ENCODE data around the gene DNAJB6.

The DNAJB6 gene

GRCh38 chr7:157391036-157391710, 54.4 kb downstream of the DNAJB6 start:
- peaks cover 4% of the 10 kb centered on the region; the same call in 1 of the 2 replicates for H3K36me3 ChIP-seq (ENCODE audit: low read length)
- no peak overlapping the region for H3K4me3 ChIP-seq (ENCODE audit: insufficient read depth, low read length, poor library complexity, severe bottlenecking)
- H3K27me3 ChIP-seq (ENCODE audit: low read length) = no peaks in the 10 kb centered on the region
- H3K27ac ChIP-seq (ENCODE audit: low read depth, low read length) = no peak overlapping the region
- no peaks in the 10 kb centered on the region for H3K9me2 ChIP-seq (replicated peaks; ENCODE audit: insufficient read depth, low read length)
- no peak for TF ChIP-seq CTCF (IDR thresholded peaks at IDR 0.05; ENCODE audit: insufficient read depth, low read length, poor library complexity, severe bottlenecking)
- TF ChIP-seq EZH2phosphoT487 (conservative IDR thresholded peaks at IDR 0.05; ENCODE audit: low read length) = no peak
- no peak overlapping the region for H3K4me2 ChIP-seq (ENCODE audit: low read depth, low read length, poor library complexity, severe bottlenecking)
- no peaks in the 10 kb centered on the region for H3K9me3 ChIP-seq (ENCODE audit: insufficient read depth, low read length)
- no peaks in the 10 kb centered on the region for H4K20me1 ChIP-seq (ENCODE audit: low read depth, low read length)
- H3K79me2 ChIP-seq (ENCODE audit: insufficient read depth, low read length) = peaks cover 41% of the 10 kb centered on the region
- no peaks in the 10 kb centered on the region; the same call in 1 of the 2 replicates for H3F3A ChIP-seq (ENCODE audit: insufficient read depth)
- no peak overlapping the region for H3K9ac ChIP-seq (ENCODE audit: low read length)
- no peak overlapping the region for H2AFZ ChIP-seq (ENCODE audit: low read depth, low read length, severe bottlenecking)

GRCh38 chr7:157392256-157393037, 55.6 kb downstream of the DNAJB6 start:
- Histone ChIP-seq H3K36me3 (ENCODE audit: low read length) (peaks cover 4% of the 10 kb centered on the region; the same call in 1 of the 2 replicates), H2AFZ (ENCODE audit: low read depth, low read length, severe bottlenecking) (no peak overlapping the region), H3K9me3 (ENCODE audit: insufficient read depth, low read length) (no peaks in the 10 kb centered on the region), H3K79me2 (ENCODE audit: insufficient read depth, low read length) (peaks cover 41% of the 10 kb centered on the region), H3K4me3 (ENCODE audit: insufficient read depth, low read length, poor library complexity, severe bottlenecking) (no peak overlapping the region), H3K4me2 (ENCODE audit: low read depth, low read length, poor library complexity, severe bottlenecking) (no peak overlapping the region), H3K9me2 (replicated peaks; ENCODE audit: insufficient read depth, low read length) (no peaks in the 10 kb centered on the region), H3K27me3 (ENCODE audit: low read length) (no peaks in the 10 kb centered on the region), H3K9ac (ENCODE audit: low read length) (no peak overlapping the region), H3K27ac (ENCODE audit: low read depth, low read length) (no peak overlapping the region), H4K20me1 (ENCODE audit: low read depth, low read length) (no peaks in the 10 kb centered on the region), H3F3A (ENCODE audit: insufficient read depth) (no peaks in the 10 kb centered on the region)
- TF ChIP-seq CTCF (IDR thresholded peaks at IDR 0.05; ENCODE audit: insufficient read depth, low read length, poor library complexity, severe bottlenecking) = no peak
- no peak for TF ChIP-seq EZH2phosphoT487 (conservative IDR thresholded peaks at IDR 0.05; ENCODE audit: low read length)

GRCh38 chr7:157394246-157395191, 57.7 kb downstream of the DNAJB6 start:
- TF ChIP-seq EZH2phosphoT487 (conservative IDR thresholded peaks at IDR 0.05; ENCODE audit: low read length) = no peak
- TF ChIP-seq CTCF (IDR thresholded peaks at IDR 0.05; ENCODE audit: insufficient read depth, low read length, poor library complexity, severe bottlenecking) = no peak
- Histone ChIP-seq H2AFZ (ENCODE audit: low read depth, low read length, severe bottlenecking) (no peak overlapping the region), H3K9me3 (ENCODE audit: insufficient read depth, low read length) (no peaks in the 10 kb centered on the region), H3K9ac (ENCODE audit: low read length) (no peak overlapping the region), H3K9me2 (replicated peaks; ENCODE audit: insufficient read depth, low read length) (no peaks in the 10 kb centered on the region), H4K20me1 (ENCODE audit: low read depth, low read length) (no peaks in the 10 kb centered on the region), H3K4me2 (ENCODE audit: low read depth, low read length, poor library complexity, severe bottlenecking) (no peak overlapping the region), H3K27me3 (ENCODE audit: low read length) (no peaks in the 10 kb centered on the region), H3K27ac (ENCODE audit: low read depth, low read length) (no peak overlapping the region), H3K4me3 (ENCODE audit: insufficient read depth, low read length, poor library complexity, severe bottlenecking) (no peak overlapping the region), H3F3A (ENCODE audit: insufficient read depth) (no peaks in the 10 kb centered on the region), H3K36me3 (ENCODE audit: low read length) (no peaks in the 10 kb centered on the region), H3K79me2 (ENCODE audit: insufficient read depth, low read length) (peaks cover 25% of the 10 kb centered on the region)
